ENCODE measurements around the gene TUBD1. TPM values are rescaled to one million over a fixed set of nuclear protein-coding genes. Genes with fewer than 3 reads are reported as not detected.
A peak's percentile ranks its signal among the peaks of the same experiment; 100 is the strongest.

Gene TUBD1
- total and polyA plus RNA-seq, 2 of the 13 experiments (the other 11 are each of a cell fraction or from before 2014, with no cell fraction given) = 18.2 to 25.9 TPM

DNA sequence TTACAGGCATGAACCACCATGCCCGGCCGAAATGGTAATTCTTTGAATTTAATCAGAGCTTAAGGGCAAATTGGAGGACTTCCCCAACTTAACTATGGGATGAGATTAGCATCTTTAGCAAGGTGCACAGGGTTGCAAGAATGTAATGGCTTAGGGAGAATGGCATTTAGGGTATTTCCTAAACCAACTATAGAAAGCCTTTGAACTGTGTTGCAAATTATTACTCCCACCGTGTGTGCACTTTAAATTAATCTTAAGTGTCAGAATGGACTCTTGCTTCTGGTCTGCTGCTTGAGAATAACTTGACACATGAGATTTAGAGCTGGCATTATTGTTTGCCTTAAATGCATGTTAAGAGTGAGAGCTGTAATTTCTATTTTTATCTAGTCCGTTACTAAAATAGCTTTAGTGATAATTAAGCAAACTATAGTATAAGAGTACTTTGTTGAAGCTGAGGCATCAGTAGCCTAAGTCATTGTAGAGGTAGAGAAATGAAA, 59.8 kb downstream of the TUBD1 start (continued):
- TF ChIP-seq, protein P1, sequence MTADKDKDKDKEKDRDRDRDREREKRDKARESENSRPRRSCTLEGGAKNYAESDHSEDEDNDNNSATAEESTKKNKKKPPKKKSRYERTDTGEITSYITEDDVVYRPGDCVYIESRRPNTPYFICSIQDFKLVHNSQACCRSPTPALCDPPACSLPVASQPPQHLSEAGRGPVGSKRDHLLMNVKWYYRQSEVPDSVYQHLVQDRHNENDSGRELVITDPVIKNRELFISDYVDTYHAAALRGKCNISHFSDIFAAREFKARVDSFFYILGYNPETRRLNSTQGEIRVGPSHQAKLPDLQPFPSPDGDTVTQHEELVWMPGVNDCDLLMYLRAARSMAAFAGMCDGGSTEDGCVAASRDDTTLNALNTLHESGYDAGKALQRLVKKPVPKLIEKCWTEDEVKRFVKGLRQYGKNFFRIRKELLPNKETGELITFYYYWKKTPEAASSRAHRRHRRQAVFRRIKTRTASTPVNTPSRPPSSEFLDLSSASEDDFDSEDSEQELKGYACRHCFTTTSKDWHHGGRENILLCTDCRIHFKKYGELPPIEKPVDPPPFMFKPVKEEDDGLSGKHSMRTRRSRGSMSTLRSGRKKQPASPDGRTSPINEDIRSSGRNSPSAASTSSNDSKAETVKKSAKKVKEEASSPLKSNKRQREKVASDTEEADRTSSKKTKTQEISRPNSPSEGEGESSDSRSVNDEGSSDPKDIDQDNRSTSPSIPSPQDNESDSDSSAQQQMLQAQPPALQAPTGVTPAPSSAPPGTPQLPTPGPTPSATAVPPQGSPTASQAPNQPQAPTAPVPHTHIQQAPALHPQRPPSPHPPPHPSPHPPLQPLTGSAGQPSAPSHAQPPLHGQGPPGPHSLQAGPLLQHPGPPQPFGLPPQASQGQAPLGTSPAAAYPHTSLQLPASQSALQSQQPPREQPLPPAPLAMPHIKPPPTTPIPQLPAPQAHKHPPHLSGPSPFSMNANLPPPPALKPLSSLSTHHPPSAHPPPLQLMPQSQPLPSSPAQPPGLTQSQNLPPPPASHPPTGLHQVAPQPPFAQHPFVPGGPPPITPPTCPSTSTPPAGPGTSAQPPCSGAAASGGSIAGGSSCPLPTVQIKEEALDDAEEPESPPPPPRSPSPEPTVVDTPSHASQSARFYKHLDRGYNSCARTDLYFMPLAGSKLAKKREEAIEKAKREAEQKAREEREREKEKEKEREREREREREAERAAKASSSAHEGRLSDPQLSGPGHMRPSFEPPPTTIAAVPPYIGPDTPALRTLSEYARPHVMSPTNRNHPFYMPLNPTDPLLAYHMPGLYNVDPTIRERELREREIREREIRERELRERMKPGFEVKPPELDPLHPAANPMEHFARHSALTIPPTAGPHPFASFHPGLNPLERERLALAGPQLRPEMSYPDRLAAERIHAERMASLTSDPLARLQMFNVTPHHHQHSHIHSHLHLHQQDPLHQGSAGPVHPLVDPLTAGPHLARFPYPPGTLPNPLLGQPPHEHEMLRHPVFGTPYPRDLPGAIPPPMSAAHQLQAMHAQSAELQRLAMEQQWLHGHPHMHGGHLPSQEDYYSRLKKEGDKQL (CRISPR knock-in tag; IDR thresholded peaks at IDR 0.05; ENCODE audit: low read depth) = no peak
- TF ChIP-seq FOXA3 (CRISPR knock-in tag; IDR thresholded peaks at IDR 0.05) (0 out of 2 replicates have a peak, but pooled peaks have one; percentile 10), MAFK (conservative IDR thresholded peaks at IDR 0.05 in 1 of 2, IDR thresholded peaks at IDR 0.05 in 1 of 2; ENCODE audit: low read length in 2 of 2) (no peak), RXRB (CRISPR knock-in tag; IDR thresholded peaks at IDR 0.05; ENCODE audit: borderline replicate concordance) (no peak), CREM (IDR thresholded peaks at IDR 0.05) (peak; percentile 45; the same call in 1 of the 2 replicates), CREM (CRISPR knock-in tag; IDR thresholded peaks at IDR 0.05) (no peak), ZSCAN12 (CRISPR knock-in tag; IDR thresholded peaks at IDR 0.05) (no peak), ELF1 (CRISPR knock-in tag; IDR thresholded peaks at IDR 0.05) (no peak), SOX13 (IDR thresholded peaks at IDR 0.05) (no peak), SOX13 (CRISPR knock-in tag; conservative IDR thresholded peaks at IDR 0.05 in 1 of 2, IDR thresholded peaks at IDR 0.05 in 1 of 2) (peak in 1 of 2 experiments; percentile 28; a peak in 1 of 4 replicates)
- TF ChIP-seq, protein P2, sequence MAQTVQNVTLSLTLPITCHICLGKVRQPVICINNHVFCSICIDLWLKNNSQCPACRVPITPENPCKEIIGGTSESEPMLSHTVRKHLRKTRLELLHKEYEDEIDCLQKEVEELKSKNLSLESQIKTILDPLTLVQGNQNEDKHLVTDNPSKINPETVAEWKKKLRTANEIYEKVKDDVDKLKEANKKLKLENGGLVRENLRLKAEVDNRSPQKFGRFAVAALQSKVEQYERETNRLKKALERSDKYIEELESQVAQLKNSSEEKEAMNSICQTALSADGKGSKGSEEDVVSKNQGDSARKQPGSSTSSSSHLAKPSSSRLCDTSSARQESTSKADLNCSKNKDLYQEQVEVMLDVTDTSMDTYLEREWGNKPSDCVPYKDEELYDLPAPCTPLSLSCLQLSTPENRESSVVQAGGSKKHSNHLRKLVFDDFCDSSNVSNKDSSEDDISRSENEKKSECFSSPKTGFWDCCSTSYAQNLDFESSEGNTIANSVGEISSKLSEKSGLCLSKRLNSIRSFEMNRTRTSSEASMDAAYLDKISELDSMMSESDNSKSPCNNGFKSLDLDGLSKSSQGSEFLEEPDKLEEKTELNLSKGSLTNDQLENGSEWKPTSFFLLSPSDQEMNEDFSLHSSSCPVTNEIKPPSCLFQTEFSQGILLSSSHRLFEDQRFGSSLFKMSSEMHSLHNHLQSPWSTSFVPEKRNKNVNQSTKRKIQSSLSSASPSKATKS (CRISPR knock-in tag; IDR thresholded peaks at IDR 0.05) = no peak
- TF ChIP-seq, protein P3, sequence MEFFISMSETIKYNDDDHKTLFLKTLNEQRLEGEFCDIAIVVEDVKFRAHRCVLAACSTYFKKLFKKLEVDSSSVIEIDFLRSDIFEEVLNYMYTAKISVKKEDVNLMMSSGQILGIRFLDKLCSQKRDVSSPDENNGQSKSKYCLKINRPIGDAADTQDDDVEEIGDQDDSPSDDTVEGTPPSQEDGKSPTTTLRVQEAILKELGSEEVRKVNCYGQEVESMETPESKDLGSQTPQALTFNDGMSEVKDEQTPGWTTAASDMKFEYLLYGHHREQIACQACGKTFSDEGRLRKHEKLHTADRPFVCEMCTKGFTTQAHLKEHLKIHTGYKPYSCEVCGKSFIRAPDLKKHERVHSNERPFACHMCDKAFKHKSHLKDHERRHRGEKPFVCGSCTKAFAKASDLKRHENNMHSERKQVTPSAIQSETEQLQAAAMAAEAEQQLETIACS (CRISPR knock-in tag; IDR thresholded peaks at IDR 0.05) = no peak
- TF ChIP-seq, protein P4, sequence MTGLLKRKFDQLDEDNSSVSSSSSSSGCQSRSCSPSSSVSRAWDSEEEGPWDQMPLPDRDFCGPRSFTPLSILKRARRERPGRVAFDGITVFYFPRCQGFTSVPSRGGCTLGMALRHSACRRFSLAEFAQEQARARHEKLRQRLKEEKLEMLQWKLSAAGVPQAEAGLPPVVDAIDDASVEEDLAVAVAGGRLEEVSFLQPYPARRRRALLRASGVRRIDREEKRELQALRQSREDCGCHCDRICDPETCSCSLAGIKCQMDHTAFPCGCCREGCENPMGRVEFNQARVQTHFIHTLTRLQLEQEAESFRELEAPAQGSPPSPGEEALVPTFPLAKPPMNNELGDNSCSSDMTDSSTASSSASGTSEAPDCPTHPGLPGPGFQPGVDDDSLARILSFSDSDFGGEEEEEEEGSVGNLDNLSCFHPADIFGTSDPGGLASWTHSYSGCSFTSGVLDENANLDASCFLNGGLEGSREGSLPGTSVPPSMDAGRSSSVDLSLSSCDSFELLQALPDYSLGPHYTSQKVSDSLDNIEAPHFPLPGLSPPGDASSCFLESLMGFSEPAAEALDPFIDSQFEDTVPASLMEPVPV (CRISPR knock-in tag; IDR thresholded peaks at IDR 0.05) = no peak
- TF ChIP-seq, protein P5, sequence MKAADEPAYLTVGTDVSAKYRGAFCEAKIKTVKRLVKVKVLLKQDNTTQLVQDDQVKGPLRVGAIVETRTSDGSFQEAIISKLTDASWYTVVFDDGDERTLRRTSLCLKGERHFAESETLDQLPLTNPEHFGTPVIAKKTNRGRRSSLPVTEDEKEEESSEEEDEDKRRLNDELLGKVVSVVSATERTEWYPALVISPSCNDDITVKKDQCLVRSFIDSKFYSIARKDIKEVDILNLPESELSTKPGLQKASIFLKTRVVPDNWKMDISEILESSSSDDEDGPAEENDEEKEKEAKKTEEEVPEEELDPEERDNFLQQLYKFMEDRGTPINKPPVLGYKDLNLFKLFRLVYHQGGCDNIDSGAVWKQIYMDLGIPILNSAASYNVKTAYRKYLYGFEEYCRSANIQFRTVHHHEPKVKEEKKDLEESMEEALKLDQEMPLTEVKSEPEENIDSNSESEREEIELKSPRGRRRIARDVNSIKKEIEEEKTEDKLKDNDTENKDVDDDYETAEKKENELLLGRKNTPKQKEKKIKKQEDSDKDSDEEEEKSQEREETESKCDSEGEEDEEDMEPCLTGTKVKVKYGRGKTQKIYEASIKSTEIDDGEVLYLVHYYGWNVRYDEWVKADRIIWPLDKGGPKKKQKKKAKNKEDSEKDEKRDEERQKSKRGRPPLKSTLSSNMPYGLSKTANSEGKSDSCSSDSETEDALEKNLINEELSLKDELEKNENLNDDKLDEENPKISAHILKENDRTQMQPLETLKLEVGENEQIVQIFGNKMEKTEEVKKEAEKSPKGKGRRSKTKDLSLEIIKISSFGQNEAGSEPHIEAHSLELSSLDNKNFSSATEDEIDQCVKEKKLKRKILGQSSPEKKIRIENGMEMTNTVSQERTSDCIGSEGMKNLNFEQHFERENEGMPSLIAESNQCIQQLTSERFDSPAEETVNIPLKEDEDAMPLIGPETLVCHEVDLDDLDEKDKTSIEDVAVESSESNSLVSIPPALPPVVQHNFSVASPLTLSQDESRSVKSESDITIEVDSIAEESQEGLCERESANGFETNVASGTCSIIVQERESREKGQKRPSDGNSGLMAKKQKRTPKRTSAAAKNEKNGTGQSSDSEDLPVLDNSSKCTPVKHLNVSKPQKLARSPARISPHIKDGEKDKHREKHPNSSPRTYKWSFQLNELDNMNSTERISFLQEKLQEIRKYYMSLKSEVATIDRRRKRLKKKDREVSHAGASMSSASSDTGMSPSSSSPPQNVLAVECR (CRISPR knock-in tag; IDR thresholded peaks at IDR 0.05; ENCODE audit: borderline replicate concordance) = no peak
